CD4-positive, alpha-beta memory T cell (primary cell): ENCODE measurements around the gene DLX3. TPM values are rescaled to one million over a fixed set of nuclear protein-coding genes. Genes with fewer than 3 reads are reported as not detected.

Experiments used
- CTCF ChIA-PET: fragments of 350-600 bp; sonication (Branson Sonifier 250); formaldehyde crosslinking; loops from one replicate; lab custom pipeline; 2021; ENCODE audit warnings: inconsistent platforms; ENCODE audit not compliant: partially characterized antibody; lab: Charles Lee
- POLR2A ChIA-PET: fragments of 350-600 bp; sonication (Branson Sonifier 250); formaldehyde crosslinking; loops from one replicate; lab custom pipeline; 2021; ENCODE audit not compliant: partially characterized antibody; lab: Charles Lee
- DNase-seq, 5 donors: peaks; one replicate each; pipeline versions ENCODE4 v3.0.0 to v3.0.0-alpha.2; 2020 to 2022; ENCODE audit warnings: mixed read lengths in 1 of 5
- H3K27ac ChIP-seq: one replicate; pipeline ENCODE4 v1.7.0; 2013; ENCODE audit warnings: low read depth, low read length
- H3K27me3 ChIP-seq: 2 replicates; pipeline ENCODE4 v1.7.0; 2013; ENCODE audit warnings: mild to moderate bottlenecking, low read length, moderate library complexity; ENCODE audit not compliant: insufficient read depth
- H3K36me3 ChIP-seq: 2 replicates; pipeline ENCODE4 v1.7.0; 2013; ENCODE audit warnings: mild to moderate bottlenecking, low read length, moderate library complexity; ENCODE audit not compliant: insufficient read depth
- H3K4me1 ChIP-seq: 2 replicates; pipeline ENCODE4 v1.7.0; 2013; ENCODE audit warnings: mild to moderate bottlenecking, low read length, moderate library complexity; ENCODE audit not compliant: insufficient read depth
- H3K4me3 ChIP-seq, 2 donors: one replicate each; pipeline ENCODE4 v1.7.0; 2013; ENCODE audit warnings: low read length in 2 of 2, mild to moderate bottlenecking in 1 of 2
- H3K9me3 ChIP-seq, 2 donors: one replicate each; pipeline ENCODE4 v1.7.0; 2013; ENCODE audit warnings: low read length in 2 of 2, control low read depth in 1 of 2; ENCODE audit not compliant: control insufficient read depth in 1 of 2
- H3K27ac Mint-ChIP-seq, 7 donors: one replicate each; pipeline ENCODE4 v1.8.0; 2020 to 2021; ENCODE audit warnings: mixed read lengths in 7 of 7, mild to moderate bottlenecking in 6 of 7, inconsistent platforms in 3 of 7, moderate library complexity in 3 of 7
- H3K27me3 Mint-ChIP-seq, 2 donors: one replicate each; pipeline ENCODE4 v1.8.0; 2020 to 2021; ENCODE audit warnings: mixed read lengths in 2 of 2
- H3K36me3 Mint-ChIP-seq, 2 donors: one replicate each; pipeline ENCODE4 v1.8.0; 2020 to 2021; ENCODE audit warnings: mixed read lengths in 2 of 2, inconsistent platforms in 1 of 2, mild to moderate bottlenecking in 1 of 2
- H3K4me1 Mint-ChIP-seq, 4 donors: one replicate each; pipeline ENCODE4 v1.8.0; 2020 to 2021; ENCODE audit warnings: mixed read lengths in 4 of 4, mild to moderate bottlenecking in 1 of 4
- H3K4me3 Mint-ChIP-seq, 8 donors: one replicate each; pipeline ENCODE4 v1.8.0; 2020 to 2021; ENCODE audit warnings: mixed read lengths in 8 of 8, mild to moderate bottlenecking in 7 of 8, moderate library complexity in 6 of 8, inconsistent platforms in 3 of 8
- H3K9me3 Mint-ChIP-seq, 8 donors: one replicate each; pipeline ENCODE4 v1.8.0; 2020 to 2021; ENCODE audit warnings: mixed read lengths in 8 of 8, mild to moderate bottlenecking in 5 of 8, inconsistent platforms in 3 of 8, moderate library complexity in 1 of 8
- intact Hi-C: fragments of 100-400 bp; cut with micrococcal nuclease; formaldehyde crosslinking; loops from one replicate; pipeline ENCODE4 v1.15.1; 2023
- polyA plus RNA-seq, 2 donors: library from polyadenylated mRNA; unstranded; fragments of 300-500 nt; fragmentation: Illumina TruSeq; gene quantifications; one replicate each; pipeline ENCODE4 v1.2.3, GENCODE V29; 2021
- total RNA-seq, 2 experiments: library from RNA; stranded (reverse); gene quantifications; one replicate each; pipeline ENCODE4 v1.2.3, GENCODE V29; 2021

The DLX3 gene
- total and polyA plus RNA-seq, 4 experiments from 2014 or later = not detected

DNA sequence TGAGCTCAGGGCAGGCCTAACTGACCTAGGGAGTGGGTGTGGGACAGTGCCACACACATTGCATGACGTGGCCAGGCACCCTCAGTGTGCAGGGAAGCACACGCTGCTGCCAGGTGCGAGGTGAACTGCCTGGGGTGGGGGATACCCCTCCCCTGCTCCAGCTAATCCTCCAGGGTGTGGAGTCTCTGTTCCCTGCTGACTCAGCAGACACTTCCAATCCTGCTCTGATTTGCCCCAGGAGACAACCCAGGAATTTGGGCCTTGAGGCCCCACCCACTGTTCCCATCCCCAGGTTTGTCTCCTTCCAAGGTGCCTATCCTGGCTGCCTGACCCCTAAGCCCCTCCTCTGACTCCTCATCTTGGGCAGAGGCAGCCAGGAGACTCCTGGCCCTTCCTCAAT is 10.7 kb downstream of the DLX3 start:
- no peak for DNase-seq
- Histone ChIP-seq H3K9me3 (no peaks in the 10 kb centered on the region), H3K36me3 (no peaks in the 10 kb centered on the region), H3K4me3 (no peak overlapping the region), H3K4me1 (no peaks in the 10 kb centered on the region), H3K27ac (no peak overlapping the region), H3K27me3 (peaks cover 3% of the 10 kb centered on the region)
- intact Hi-C loops = no loop called here
- Mint-ChIP-seq H3K27me3 (peaks cover 27 to 45% of the 10 kb centered on the region in 2 donors), H3K9me3 (no peaks in the 10 kb centered on the region), H3K27ac (no peak overlapping the region), H3K36me3 (no peaks in the 10 kb centered on the region), H3K4me1 (no peaks in the 10 kb centered on the region), H3K4me3 (no peak overlapping the region)
- ChIA-PET POLR2A (no interaction called here), CTCF (interaction anchor here (1.0 to 6.7 kb wide), 5 partner anchors 11 to 50 kb away, joined by 3 to 42 read pairs (median 4); no protein-coding TSS in a partner anchor)

DNA sequence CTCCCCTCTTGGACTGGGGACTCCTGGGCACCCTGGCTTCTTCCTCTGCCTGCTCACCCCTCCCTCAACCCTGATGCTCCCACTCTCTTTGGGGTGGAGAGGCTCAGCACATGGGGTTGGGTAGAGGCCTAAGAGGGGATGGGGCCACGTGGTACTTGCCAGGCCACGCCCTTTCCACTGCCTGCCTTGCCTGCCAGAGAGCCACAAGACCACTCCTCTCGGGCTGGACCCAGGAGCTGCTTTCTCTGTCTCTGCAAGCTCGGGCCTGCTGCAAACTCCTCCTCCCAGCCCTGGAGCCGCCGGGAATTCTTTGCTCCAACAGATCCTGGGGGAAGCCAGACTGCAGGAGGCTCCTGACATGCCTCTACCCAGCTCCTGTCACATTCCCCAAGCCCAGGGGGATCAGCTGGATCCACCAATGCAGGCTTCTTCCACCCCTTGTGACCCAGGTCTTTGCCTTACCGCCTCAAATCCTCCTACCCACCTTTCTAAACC is 14.3 kb downstream of the DLX3 start:
- H3K4me3 ChIP-seq = no peak overlapping the region
- H3K9me3 ChIP-seq = no peaks in the 10 kb centered on the region
- no peak overlapping the region for H3K27ac ChIP-seq
- no peaks in the 10 kb centered on the region for H3K9me3 Mint-ChIP-seq
- no peak overlapping the region for H3K4me3 Mint-ChIP-seq
- intact Hi-C loops = no loop called here
- no peaks in the 10 kb centered on the region for H3K4me1 ChIP-seq
- POLR2A ChIA-PET = no interaction called here
- CTCF ChIA-PET = interaction anchor here (1.7 to 3.1 kb wide), 3 partner anchors 10 to 28 kb away, joined by 4 to 14 read pairs (median 4); no protein-coding TSS in a partner anchor
- H3K27ac Mint-ChIP-seq = no peak overlapping the region
- no peaks in the 10 kb centered on the region for H3K4me1 Mint-ChIP-seq
- H3K36me3 Mint-ChIP-seq = no peaks in the 10 kb centered on the region
- peaks cover 21 to 39% of the 10 kb centered on the region in 2 donors for H3K27me3 Mint-ChIP-seq
- DNase-seq = no peak
- no peaks in the 10 kb centered on the region for H3K27me3 ChIP-seq
- no peaks in the 10 kb centered on the region for H3K36me3 ChIP-seq

DNA sequence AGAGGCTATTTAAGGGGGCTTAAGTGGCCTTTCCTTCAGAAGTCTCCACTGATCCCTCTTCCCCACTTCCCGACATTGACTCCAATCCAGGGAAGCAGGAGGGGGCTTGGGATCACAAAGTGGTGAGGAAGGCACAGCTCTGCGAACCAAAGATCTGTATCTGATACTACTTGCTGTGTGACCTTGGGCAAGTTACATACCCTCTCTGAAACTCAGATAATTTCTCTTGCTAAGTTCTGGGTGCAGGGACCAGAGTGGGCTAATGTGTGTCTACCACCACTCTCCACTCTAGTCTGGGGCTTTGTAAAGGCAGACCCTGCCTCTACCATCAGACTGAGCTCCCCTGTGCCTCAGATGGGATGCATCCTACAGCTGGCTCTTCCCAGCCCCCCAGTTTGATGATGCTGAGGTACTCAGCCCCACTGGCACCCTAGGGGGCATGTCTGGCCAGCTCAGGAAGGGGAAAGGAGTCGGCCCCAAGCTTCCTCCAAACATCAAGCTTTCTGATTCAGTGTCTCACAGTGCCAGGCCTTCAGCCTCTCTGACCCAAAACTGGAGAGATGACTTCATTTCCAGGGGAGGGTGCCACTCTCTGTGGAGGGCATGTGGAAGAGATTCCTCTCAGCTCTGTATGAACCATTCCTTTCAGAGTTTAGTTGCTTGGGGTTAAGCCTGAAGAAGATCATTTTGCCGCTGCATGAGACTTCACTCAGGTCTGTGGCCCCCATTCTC is 15.1 kb downstream of the DLX3 start:
- CTCF ChIA-PET = interaction anchor here (0.9 to 3.1 kb wide), 5 partner anchors 10 to 116 kb away, joined by 3 to 14 read pairs (median 4); no protein-coding TSS in a partner anchor
- no peaks in the 10 kb centered on the region for H3K4me1 Mint-ChIP-seq
- no peaks in the 10 kb centered on the region for H3K9me3 ChIP-seq
- H3K4me3 ChIP-seq = no peak overlapping the region
- no peaks in the 10 kb centered on the region for H3K36me3 ChIP-seq
- H3K27me3 ChIP-seq = no peaks in the 10 kb centered on the region
- POLR2A ChIA-PET = no interaction called here
- DNase-seq = no peak
- intact Hi-C loops = no loop called here
- H3K9me3 Mint-ChIP-seq = no peaks in the 10 kb centered on the region
- no peak overlapping the region for H3K27ac ChIP-seq
- peaks cover 0 to 1% of the 10 kb centered on the region in 2 donors for H3K36me3 Mint-ChIP-seq
- H3K27me3 Mint-ChIP-seq = peaks cover 24 to 41% of the 10 kb centered on the region in 2 donors
- no peak overlapping the region for H3K4me3 Mint-ChIP-seq
- no peak overlapping the region for H3K27ac Mint-ChIP-seq
- H3K4me1 ChIP-seq = no peaks in the 10 kb centered on the region

DNA sequence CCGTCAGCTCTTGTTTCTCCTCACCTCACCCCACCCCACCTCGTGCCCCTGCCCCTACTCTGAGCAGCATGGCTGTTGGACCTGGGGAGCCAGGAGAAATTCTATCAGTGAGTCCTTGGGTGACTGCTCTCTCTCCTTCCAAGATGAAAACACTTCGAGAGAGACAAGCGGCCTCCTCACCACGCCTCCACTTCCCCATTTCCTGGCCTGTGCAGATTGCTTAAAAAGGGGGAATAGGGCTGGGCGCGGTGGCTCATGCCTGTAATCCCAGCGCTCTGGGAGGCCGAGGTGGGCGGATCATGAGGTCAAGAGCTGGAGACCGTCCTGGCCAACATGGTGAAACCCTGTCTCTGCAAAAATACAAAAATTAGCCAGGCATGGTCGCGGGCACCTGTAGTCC is 16.5 kb downstream of the DLX3 start:
- Mint-ChIP-seq H3K27me3 (peaks cover 35 to 50% of the 10 kb centered on the region in 2 donors), H3K27ac (no peak overlapping the region), H3K4me1 (no peaks in the 10 kb centered on the region), H3K9me3 (no peaks in the 10 kb centered on the region), H3K4me3 (no peak overlapping the region), H3K36me3 (peaks cover 0 to 3% of the 10 kb centered on the region in 2 donors)
- Histone ChIP-seq H3K4me3 (no peak overlapping the region), H3K4me1 (no peaks in the 10 kb centered on the region), H3K27ac (no peak overlapping the region), H3K9me3 (no peaks in the 10 kb centered on the region), H3K36me3 (no peaks in the 10 kb centered on the region), H3K27me3 (peaks cover 7% of the 10 kb centered on the region)
- ChIA-PET CTCF (interaction anchor here (1.4 to 3.1 kb wide), 3 partner anchors 19 to 26 kb away, joined by 4 to 17 read pairs (median 14); no protein-coding TSS in a partner anchor), POLR2A (interaction anchor here (0.5 to 1.2 kb wide), 3 partner anchors 12 to 116 kb away, joined by 3 read pairs; no protein-coding TSS in a partner anchor)
- intact Hi-C loops = no loop called here
- DNase-seq = no peak

DNA sequence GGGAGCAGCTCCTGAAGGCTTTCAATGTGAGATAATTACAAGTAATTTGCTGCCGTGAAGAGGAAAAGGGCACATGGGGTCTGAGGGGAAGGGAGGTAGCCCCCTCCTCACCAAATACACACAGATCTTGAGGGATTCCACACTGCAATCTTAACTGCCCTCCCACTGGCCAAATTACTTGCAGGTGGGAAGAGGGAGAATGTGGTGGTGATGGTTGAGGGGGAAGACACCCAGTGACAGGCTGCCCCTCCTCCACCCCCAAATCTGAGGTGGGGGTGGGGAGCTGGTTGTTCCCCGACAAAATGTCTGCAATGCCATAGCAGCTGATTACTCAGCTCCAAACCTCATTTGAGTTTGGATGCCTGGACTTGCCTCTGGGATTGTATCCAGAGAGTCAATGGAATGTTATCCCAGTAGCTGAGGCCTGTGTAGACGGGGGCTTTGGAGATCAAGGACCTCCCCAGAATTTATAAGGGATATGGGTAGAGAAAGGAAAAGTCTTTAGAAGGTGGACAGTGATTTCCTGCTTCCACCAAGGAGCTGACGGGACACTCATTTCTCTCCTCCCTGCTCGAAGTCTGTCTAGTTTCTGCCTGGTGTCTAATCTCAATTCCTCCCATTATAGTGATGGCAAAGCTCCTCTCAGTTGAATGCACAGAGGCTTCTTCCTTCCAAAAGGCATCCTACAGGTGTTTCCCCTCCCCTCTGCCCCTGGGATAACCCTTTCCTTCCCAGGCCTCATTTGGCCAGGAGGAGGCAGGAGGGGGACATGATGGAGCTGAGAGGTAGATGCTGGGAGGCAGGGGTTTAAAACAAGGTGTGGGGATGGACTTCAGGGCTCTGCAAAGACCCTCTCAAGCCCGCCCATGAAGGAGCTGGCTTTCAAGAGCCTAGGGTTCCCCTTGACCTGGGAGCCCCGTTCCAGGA is 17.3 kb downstream of the DLX3 start:
- Mint-ChIP-seq H3K4me1 (peaks cover 0 to 6% (median 2%) of the 10 kb centered on the region in 4 donors), H3K4me3 (peak overlapping the region in 1 of 8 donors; percentile 31), H3K27ac (no peak overlapping the region), H3K36me3 (peaks cover 0 to 3% of the 10 kb centered on the region in 2 donors), H3K9me3 (no peaks in the 10 kb centered on the region), H3K27me3 (peaks cover 41 to 50% of the 10 kb centered on the region in 2 donors)
- ChIA-PET POLR2A (interaction anchor here (0.5 to 1.2 kb wide), 3 partner anchors 11 to 117 kb away, joined by 3 read pairs; no protein-coding TSS in a partner anchor), CTCF (interaction anchor here (1.2 to 3.1 kb wide), 4 partner anchors 18 to 25 kb away, joined by 3 to 17 read pairs (median 9); no protein-coding TSS in a partner anchor)
- Histone ChIP-seq H3K27me3 (peaks cover 13% of the 10 kb centered on the region), H3K4me1 (peaks cover 5% of the 10 kb centered on the region), H3K36me3 (no peaks in the 10 kb centered on the region), H3K9me3 (no peaks in the 10 kb centered on the region), H3K27ac (no peak overlapping the region), H3K4me3 (no peak overlapping the region)
- intact Hi-C loops = no loop called here
- DNase-seq = no peak

DNA sequence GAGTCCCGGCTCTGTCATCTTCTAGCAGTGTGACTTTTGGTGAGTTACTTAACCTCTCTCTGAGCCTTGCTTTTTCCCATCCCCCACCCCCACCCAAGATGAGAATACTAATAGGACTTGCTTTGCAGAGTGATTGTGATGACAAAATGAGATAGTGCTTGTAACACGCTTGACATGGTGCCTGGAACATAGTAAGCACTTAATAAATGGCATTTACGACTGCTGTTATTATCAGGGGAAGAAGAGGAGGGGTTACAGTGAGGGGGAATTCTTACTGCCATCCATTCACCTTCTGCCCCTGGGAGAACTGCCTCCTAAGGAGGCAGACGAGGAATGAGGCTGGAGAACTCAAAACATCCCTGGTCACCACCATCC is 18.2 kb downstream of the DLX3 start:
- intact Hi-C loops = no loop called here
- Mint-ChIP-seq H3K4me3 (no peak overlapping the region), H3K9me3 (no peaks in the 10 kb centered on the region), H3K27ac (no peak overlapping the region), H3K27me3 (peaks cover 47 to 49% of the 10 kb centered on the region in 2 donors), H3K4me1 (peaks cover 0 to 13% (median 6%) of the 10 kb centered on the region in 4 donors), H3K36me3 (peaks cover 0 to 3% of the 10 kb centered on the region in 2 donors)
- Histone ChIP-seq H3K27me3 (peaks cover 22% of the 10 kb centered on the region), H3K4me1 (peaks cover 14% of the 10 kb centered on the region), H3K27ac (no peak overlapping the region), H3K9me3 (no peaks in the 10 kb centered on the region), H3K36me3 (no peaks in the 10 kb centered on the region), H3K4me3 (no peak overlapping the region)
- ChIA-PET CTCF (interaction anchor here (0.8 to 1.2 kb wide), 2 partner anchors 19 to 24 kb away, joined by 3 read pairs; no protein-coding TSS in a partner anchor), POLR2A (no interaction called here)
- DNase-seq = no peak
